Tibial nerve (tissue), 4 donors: Measurements from ENCODE around the gene B4GALT5.

ENCODE experiments used
- EP300 ChIP-seq, 2 donors: sonication (generic); formaldehyde crosslinking; IDR thresholded peaks; one replicate each; pipeline ENCODE4 v1.6.1; 2017; ENCODE audit warnings: antibody characterized with exemption in 2 of 2, mild to moderate bottlenecking in 1 of 2
- POLR2A ChIP-seq, 2 donors: fragments of 450-650 bp; IDR thresholded peaks; one replicate each; pipeline ENCODE4 v1.6.1; 2017; ENCODE audit warnings: antibody characterized with exemption in 2 of 2, mild to moderate bottlenecking in 2 of 2, moderate library complexity in 2 of 2
- TF ChIP-seq, protein P1 (sequence below), 5 experiments: fragments of 200-600 bp in 3 of 5; fragments of 450-650 bp in 2 of 5; sonication (generic) in 3 of 5; IDR thresholded peaks; one replicate each; pipeline ENCODE4 v1.5.1; 2016 to 2019; ENCODE audit warnings: antibody characterized with exemption in 5 of 5, mild to moderate bottlenecking in 3 of 5, moderate library complexity in 2 of 5

- TF ChIP-seq, protein P1, sequence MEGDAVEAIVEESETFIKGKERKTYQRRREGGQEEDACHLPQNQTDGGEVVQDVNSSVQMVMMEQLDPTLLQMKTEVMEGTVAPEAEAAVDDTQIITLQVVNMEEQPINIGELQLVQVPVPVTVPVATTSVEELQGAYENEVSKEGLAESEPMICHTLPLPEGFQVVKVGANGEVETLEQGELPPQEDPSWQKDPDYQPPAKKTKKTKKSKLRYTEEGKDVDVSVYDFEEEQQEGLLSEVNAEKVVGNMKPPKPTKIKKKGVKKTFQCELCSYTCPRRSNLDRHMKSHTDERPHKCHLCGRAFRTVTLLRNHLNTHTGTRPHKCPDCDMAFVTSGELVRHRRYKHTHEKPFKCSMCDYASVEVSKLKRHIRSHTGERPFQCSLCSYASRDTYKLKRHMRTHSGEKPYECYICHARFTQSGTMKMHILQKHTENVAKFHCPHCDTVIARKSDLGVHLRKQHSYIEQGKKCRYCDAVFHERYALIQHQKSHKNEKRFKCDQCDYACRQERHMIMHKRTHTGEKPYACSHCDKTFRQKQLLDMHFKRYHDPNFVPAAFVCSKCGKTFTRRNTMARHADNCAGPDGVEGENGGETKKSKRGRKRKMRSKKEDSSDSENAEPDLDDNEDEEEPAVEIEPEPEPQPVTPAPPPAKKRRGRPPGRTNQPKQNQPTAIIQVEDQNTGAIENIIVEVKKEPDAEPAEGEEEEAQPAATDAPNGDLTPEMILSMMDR (IDR thresholded peaks at IDR 0.05), result no peak
- TF ChIP-seq EP300 (IDR thresholded peaks at IDR 0.05), result no peak
- no peak for TF ChIP-seq POLR2A (IDR thresholded peaks at IDR 0.05)
Observed at GRCh38 chr20:49701241-49701790, 12.4 kb downstream of the B4GALT5 start.
